ENCODE results near the gene ITPR3.

DNA sequence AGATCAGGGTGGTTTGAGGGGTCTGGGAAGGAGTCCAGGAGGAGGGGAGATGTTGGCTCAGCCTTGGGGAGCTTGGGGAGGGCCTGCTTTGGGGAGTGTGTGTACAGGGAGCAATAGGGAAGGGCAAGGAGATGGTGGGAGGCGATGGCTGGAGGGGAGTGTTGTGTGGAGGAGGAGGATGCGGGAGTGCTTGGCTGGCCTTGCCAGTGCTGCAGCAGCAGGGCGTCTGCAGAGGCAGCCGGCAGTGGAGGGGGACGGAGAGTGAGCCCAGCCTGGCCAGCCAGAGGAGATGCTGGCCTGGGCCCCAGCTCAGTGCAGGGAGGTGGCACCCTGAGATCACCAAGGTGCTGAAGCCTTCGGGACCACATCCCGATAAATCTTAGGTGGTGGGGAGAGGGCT, 121.7 kb downstream of the ITPR3 start:
- TF ChIP-seq CTCF (IDR thresholded peaks at IDR 0.05) = no peak
- no peak for TF ChIP-seq POLR2A (IDR thresholded peaks at IDR 0.05)
- no peak for TF ChIP-seq POLR2AphosphoS5 (IDR thresholded peaks at IDR 0.05)
- no peak for TF ChIP-seq EP300 (IDR thresholded peaks at IDR 0.05)

Data from sigmoid colon (tissue), 4 donors.